PC-9 (cell line): ENCODE results near the gene GLYAT.

Source experiments
- CTCF ChIP-seq: fragments of 200-600 bp; sonication (generic); conservative IDR thresholded peaks from 2 replicates; pipeline ENCODE4 v1.6.1; 2017; ENCODE audit warnings: mixed run types, antibody characterized with exemption, mild to moderate bottlenecking, moderate library complexity
- EZH2 ChIP-seq: fragments of 200-600 bp; sonication (generic); IDR thresholded peaks from 2 replicates; pipeline ENCODE4 v1.8.0; 2017; ENCODE audit warnings: antibody characterized with exemption, low read depth

- TF ChIP-seq CTCF (no peak), EZH2 (no peak)
Observed at GRCh38 chr11:58740447-58740846, 8.7 kb upstream of the GLYAT start.
